Smooth muscle cell (in vitro differentiated cells): Measurements from ENCODE around the gene PPFIA3. TPM values are rescaled to one million over a fixed set of nuclear protein-coding genes. Genes with fewer than 3 reads are reported as not detected.

Experiments used
- DNase-seq: peaks from one replicate; lab custom pipeline; 2025; ENCODE audit not compliant: unreplicated experiment; lab: John Stamatoyannopoulos, UW
- H2AFZ ChIP-seq: fragments of 200-600 bp; sonication (generic); 2 replicates; pipeline ENCODE4 v1.6.0; 2016; ENCODE audit warnings: antibody characterized with exemption, low read depth, mild to moderate bottlenecking
- H3F3A ChIP-seq: fragments of 200-600 bp; sonication (generic); 2 replicates; pipeline ENCODE4 v1.6.0; 2017; ENCODE audit warnings: antibody characterized with exemption, low read depth
- H3K27ac ChIP-seq: fragments of 200-600 bp; sonication (generic); 2 replicates; pipeline ENCODE4 v1.5.1; 2016; ENCODE audit warnings: low read depth, mild to moderate bottlenecking
- H3K27me3 ChIP-seq: fragments of 200-600 bp; sonication (generic); 2 replicates; pipeline ENCODE4 v1.6.1; 2016; ENCODE audit warnings: low read depth, mild to moderate bottlenecking
- H3K36me3 ChIP-seq: fragments of 200-600 bp; sonication (generic); 2 replicates; pipeline ENCODE4 v1.5.1; 2016; ENCODE audit warnings: low read depth
- H3K4me1 ChIP-seq: fragments of 200-600 bp; sonication (generic); 2 replicates; pipeline ENCODE4 v1.5.1; 2016; ENCODE audit warnings: low read depth
- H3K4me2 ChIP-seq: fragments of 200-600 bp; sonication (generic); 2 replicates; pipeline ENCODE4 v1.6.0; 2016; ENCODE audit warnings: mild to moderate bottlenecking
- H3K4me3 ChIP-seq: fragments of 200-600 bp; sonication (generic); 2 replicates; pipeline ENCODE4 v1.5.1; 2016; ENCODE audit warnings: mild to moderate bottlenecking
- H3K79me2 ChIP-seq: fragments of 200-600 bp; sonication (generic); 2 replicates; pipeline ENCODE4 v1.6.0; 2016; ENCODE audit warnings: low read depth, mild to moderate bottlenecking
- H3K9ac ChIP-seq: fragments of 200-600 bp; sonication (generic); 2 replicates; pipeline ENCODE4 v1.6.0; 2016; ENCODE audit warnings: low read depth
- H3K9me3 ChIP-seq: fragments of 200-600 bp; sonication (generic); replicated peaks from 2 replicates; pipeline ENCODE4 v1.5.1; 2016; ENCODE audit warnings: low read depth
- H4K20me1 ChIP-seq: fragments of 200-600 bp; sonication (generic); 2 replicates; pipeline ENCODE4 v1.6.0; 2016; ENCODE audit warnings: low read depth
- CTCF ChIP-seq: fragments of 200-600 bp; sonication (generic); IDR thresholded peaks from 2 replicates; pipeline ENCODE4 v1.5.1; 2017; ENCODE audit warnings: borderline replicate concordance, mild to moderate bottlenecking, antibody characterized with exemption; ENCODE audit not compliant: insufficient read depth, poor library complexity, severe bottlenecking
- WGBS: methylation state at CpG from one replicate; pipeline ENCODE4 v1.1.7; 2016; ENCODE audit warnings: low lambda C conversion rate; 5-methylcytosine and 5-hydroxymethylcytosine counted together
- polyA plus RNA-seq: library from polyadenylated mRNA; unstranded; fragments of >200 nt; fragmentation: Nextera tagmentation; extraction: Ambion mirVana; gene quantifications from 2 replicates; pipeline ENCODE4 v1.2.1, GENCODE V29; 2016
- total RNA-seq: library from RNA; depleted of rRNA; stranded (reverse); fragments of >200 nt; gene quantifications from 2 replicates; pipeline ENCODE4 v1.2.3, GENCODE V29; 2014

PPFIA3 gene
- total and polyA plus RNA-seq, 2 experiments from 2014 or later: 3.2 to 20.3 TPM

GRCh38 chr19:49113762-49114629 is 5.3 kb upstream of the PPFIA3 start, which contains the start of gene LIN7B:
Gene LIN7B (plus strand): TSS chr19:49114370. CDS start chr19:49114405, 35 bp downstream.
- H3K27me3 ChIP-seq: no peaks in the 10 kb centered on the region
- WGBS: 8% methylated on average over 25 of the region's 66 CpGs
- H3K27ac ChIP-seq: no peak within 1 kb of the TSS
- H3K36me3 ChIP-seq: no peaks in the 10 kb centered on the region
- H4K20me1 ChIP-seq: peaks cover 20% of the 10 kb centered on the region
- peak; percentile 37 for TF ChIP-seq CTCF
- peak within 1 kb of the TSS; percentile 68 for H2AFZ ChIP-seq
- H3K9ac ChIP-seq: peak within 1 kb of the TSS; percentile 33
- H3K9me3 ChIP-seq: no peaks in the 10 kb centered on the region
- peak within 1 kb of the TSS; percentile 71 for H3K4me3 ChIP-seq
- H3K79me2 ChIP-seq: no peaks in the 10 kb centered on the region
- H3K4me2 ChIP-seq: peak within 1 kb of the TSS; percentile 87
- DNase-seq: peak; percentile 77
- peaks cover 24% of the 10 kb centered on the region for H3F3A ChIP-seq
- H3K4me1 ChIP-seq: peaks cover 11% of the 10 kb centered on the region

GRCh38 chr19:49114630-49115363 is 4.5 kb upstream of the PPFIA3 start:
- peak overlapping the region; percentile 33 for H3K9ac ChIP-seq
- peak overlapping the region; percentile 87 for H3K4me2 ChIP-seq
- DNase-seq: peak; percentile 74
- H3K36me3 ChIP-seq: no peaks in the 10 kb centered on the region
- WGBS: 10% methylated on average over 46 of the region's 68 CpGs
- peak overlapping the region; percentile 71 for H3K4me3 ChIP-seq
- TF ChIP-seq CTCF: no peak
- H3F3A ChIP-seq: peaks cover 16% of the 10 kb centered on the region
- no peaks in the 10 kb centered on the region for H3K79me2 ChIP-seq
- no peaks in the 10 kb centered on the region for H3K27me3 ChIP-seq
- peaks cover 13% of the 10 kb centered on the region for H4K20me1 ChIP-seq
- H3K27ac ChIP-seq: no peak overlapping the region
- H2AFZ ChIP-seq: peak overlapping the region; percentile 68
- peaks cover 13% of the 10 kb centered on the region for H3K4me1 ChIP-seq
- H3K9me3 ChIP-seq: no peaks in the 10 kb centered on the region

GRCh38 chr19:49116544-49116943 is 2.8 kb upstream of the PPFIA3 start:
- Histone ChIP-seq H3K79me2 (no peaks in the 10 kb centered on the region), H3K4me1 (peaks cover 14% of the 10 kb centered on the region), H3K9ac (no peak overlapping the region), H3K4me3 (no peak overlapping the region), H3K36me3 (no peaks in the 10 kb centered on the region), H3F3A (peaks cover 10% of the 10 kb centered on the region), H3K9me3 (no peaks in the 10 kb centered on the region), H3K27me3 (no peaks in the 10 kb centered on the region), H2AFZ (no peak overlapping the region), H3K27ac (no peak overlapping the region), H4K20me1 (peaks cover 4% of the 10 kb centered on the region), H3K4me2 (no peak overlapping the region)
- WGBS: 79% methylated on average over 1 of the region's 1 CpG
- TF ChIP-seq CTCF: no peak
- no peak for DNase-seq
